SU-DHL-6 (cell line): ENCODE data around the gene SALL3.

Experiments
- CTCF ChIP-seq: fragments of 200-600 bp; sonication (generic); IDR thresholded peaks from one replicate; pipeline ENCODE4 v1.5.1; 2017; ENCODE audit warnings: antibody characterized with exemption, mild to moderate bottlenecking, low read length, moderate library complexity; ENCODE audit not compliant: insufficient read depth, poor library complexity, severe bottlenecking
- EZH2phosphoT487 ChIP-seq: fragments of 200-600 bp; sonication (generic), shearing (Covaris generic); conservative IDR thresholded peaks from 2 replicates; pipeline ENCODE4 v1.6.1; 2018; ENCODE audit warnings: mild to moderate bottlenecking, antibody characterized with exemption, low read length, moderate library complexity, mixed read lengths

GRCh38 chr18:78993014-78993926, 13.7 kb downstream of the SALL3 start:
- TF ChIP-seq CTCF (no peak), EZH2phosphoT487 (no peak)
